B cell (primary cell): Measurements from ENCODE around the gene ELP1. TPM values are rescaled to one million over a fixed set of nuclear protein-coding genes. Genes with fewer than 3 reads are reported as not detected.

Experiments used
- ATAC-seq: fragments of 200-7000 bp; cut with Tn5 transposase; one replicate; pipeline ENCODE4 v1.10.0; 2021; ENCODE audit warnings: low read depth, mild to moderate bottlenecking, moderate number of reproducible peaks, moderate library complexity
- CTCF ChIA-PET: fragments of 350-600 bp; sonication (Branson Sonifier 250); formaldehyde crosslinking; loops from one replicate; lab custom pipeline; 2021; ENCODE audit warnings: antibody characterized with exemption, inconsistent platforms; lab: Charles Lee
- POLR2A ChIA-PET: fragments of 350-600 bp; sonication (Branson Sonifier 250); formaldehyde crosslinking; loops from one replicate; lab custom pipeline; 2021; ENCODE audit warnings: antibody characterized with exemption; lab: Charles Lee
- DNase-seq: peaks from one replicate; pipeline ENCODE4 v3.0.0; 2013
- H2AFZ ChIP-seq: 2 replicates; pipeline ENCODE4 v1.6.1; 2012; ENCODE audit warnings: mild to moderate bottlenecking, low read depth, low read length; ENCODE audit not compliant: insufficient read depth, poor library complexity, severe bottlenecking
- H3K27ac ChIP-seq, 2 donors: 1 replicate in 1 of 2; 2 replicates in 1 of 2; pipeline ENCODE4 v1.5.1; 2012 to 2013; ENCODE audit warnings: low read length in 2 of 2, mild to moderate bottlenecking in 2 of 2, moderate library complexity in 1 of 2
- H3K27me3 ChIP-seq, 4 experiments: fragments of 200-600 bp in 1 of 4; sonication (generic) in 1 of 4; replicated peaks in 1 of 4; 1 replicate in 2 of 4; 2 replicates in 2 of 4; pipeline versions ENCODE4 v1.6.1 to v1.7.0; 2013 to 2016; ENCODE audit warnings: low read length in 3 of 4, mild to moderate bottlenecking in 2 of 4, mixed read lengths in 1 of 4, moderate library complexity in 1 of 4; ENCODE audit not compliant: insufficient read depth in 4 of 4, control insufficient read depth in 3 of 4; ENCODE audit errors: control extremely low read depth in 1 of 4
- H3K36me3 ChIP-seq, 2 experiments: replicated peaks in 1 of 2; 1 replicate in 1 of 2; 2 replicates in 1 of 2; pipeline versions ENCODE4 v1.6.1 to v1.7.1; 2013; ENCODE audit warnings: low read length in 1 of 2; ENCODE audit not compliant: insufficient read depth in 2 of 2, control insufficient read depth in 1 of 2; ENCODE audit errors: control extremely low read depth in 1 of 2, extremely low read depth in 1 of 2
- H3K4me1 ChIP-seq, 2 donors: fragments of 200-600 bp in 1 of 2; sonication (generic) in 1 of 2; 1 replicate in 1 of 2; 2 replicates in 1 of 2; pipeline versions ENCODE4 v1.5.1 to v1.6.1; 2013 to 2017; ENCODE audit warnings: low read length in 2 of 2; ENCODE audit not compliant: control insufficient read depth in 2 of 2, insufficient read depth in 2 of 2
- H3K4me2 ChIP-seq: replicated peaks from 2 replicates; pipeline ENCODE3; 2012; ENCODE audit warnings: mild to moderate bottlenecking, low read depth, low read length; ENCODE audit not compliant: poor library complexity, severe bottlenecking
- H3K4me3 ChIP-seq, 5 experiments: fragments of 200-600 bp in 1 of 5; sonication (generic) in 1 of 5; 1 replicate in 3 of 5; 2 replicates in 2 of 5; pipeline versions ENCODE4 v1.5.1 to v1.7.0; 2011 to 2016; ENCODE audit warnings: low read length in 4 of 5, mild to moderate bottlenecking in 4 of 5, low read depth in 2 of 5, control low read depth in 1 of 5, moderate library complexity in 1 of 5; ENCODE audit not compliant: insufficient read depth in 1 of 5; ENCODE audit errors: control extremely low read depth in 1 of 5, extremely low read depth in 1 of 5
- H3K79me2 ChIP-seq: fragments of 200-600 bp; sonication (generic); one replicate; pipeline ENCODE4 v1.6.0; 2016; ENCODE audit warnings: low read length; ENCODE audit not compliant: control insufficient read depth, insufficient read depth
- H3K9ac ChIP-seq: fragments of 200-600 bp; sonication (generic); 2 replicates; pipeline ENCODE4 v1.6.1; 2017; ENCODE audit warnings: mild to moderate bottlenecking, low read length, moderate library complexity
- H3K9me3 ChIP-seq, 3 donors: one replicate each; pipeline versions ENCODE4 v1.6.1 to v1.7.1; 2013; ENCODE audit warnings: low read length in 2 of 3; ENCODE audit not compliant: control insufficient read depth in 2 of 3, insufficient read depth in 1 of 3; ENCODE audit errors: control extremely low read depth in 1 of 3
- H4K20me1 ChIP-seq: 2 replicates; pipeline ENCODE4 v1.6.0; 2012; ENCODE audit warnings: mild to moderate bottlenecking, low read length; ENCODE audit not compliant: insufficient read depth, control insufficient read depth, poor library complexity, severe bottlenecking
- H3K27ac Mint-ChIP-seq: one replicate; pipeline ENCODE4 v1.8.0; 2021; ENCODE audit warnings: mixed read lengths
- H3K27me3 Mint-ChIP-seq: one replicate; pipeline ENCODE4 v1.8.0; 2021; ENCODE audit warnings: mixed read lengths
- H3K4me1 Mint-ChIP-seq: one replicate; pipeline ENCODE4 v1.8.0; 2021; ENCODE audit warnings: mixed read lengths
- H3K4me3 Mint-ChIP-seq: one replicate; pipeline ENCODE4 v1.8.0; 2021; ENCODE audit warnings: mixed read lengths
- H3K9me3 Mint-ChIP-seq: one replicate; pipeline ENCODE4 v1.8.0; 2022; ENCODE audit warnings: mixed read lengths; ENCODE audit not compliant: insufficient read depth
- EZH2 ChIP-seq: IDR thresholded peaks from 2 replicates; pipeline ENCODE4 v1.6.1; 2012; ENCODE audit warnings: borderline replicate concordance, low read depth, mild to moderate bottlenecking, moderate library complexity, low read length; ENCODE audit not compliant: insufficient read depth, poor library complexity, severe bottlenecking
- WGBS: methylation state at CpG from one replicate; pipeline ENCODE4 v1.1.5; 2013; ENCODE audit warnings: missing lambda C conversion rate; ENCODE audit not compliant: insufficient coverage; 5-methylcytosine and 5-hydroxymethylcytosine counted together
- intact Hi-C: fragments of 100-400 bp; cut with micrococcal nuclease; formaldehyde crosslinking; loops from one replicate; pipeline ENCODE4 v1.10.0; 2022
- polyA plus RNA-seq: library from polyadenylated mRNA; depleted of rRNA; stranded (reverse); fragments of >200 nt; gene quantifications from 2 replicates; pipeline ENCODE4 v1.2.3, GENCODE V29; 2012
- total RNA-seq, 2 donors: library from RNA; stranded (reverse); fragments of 120-200 nt in 1 of 2; gene quantifications; 1 replicate in 1 of 2; 2 replicates in 1 of 2; pipeline versions ENCODE4 v1.2.3 to v1.2.4, GENCODE V29; 2013 to 2022
- TF ChIP-seq, protein P1 (sequence below): fragments of 200-600 bp; IDR thresholded peaks from one replicate; pipeline ENCODE4 v1.8.0; 2022; ENCODE audit warnings: antibody characterized with exemption, mild to moderate bottlenecking

The ELP1 gene
- total and polyA plus RNA-seq, 2 donors (not counting 1 experiment from before 2014, with no cell fraction given): 20.8 to 29.4 TPM

GRCh38 chr9:108884701-108885100, 49.2 kb downstream of the ELP1 start:
- DNase-seq (no peak), ATAC-seq (no peak)
- no peak overlapping the region for H3K4me3 Mint-ChIP-seq
- no peaks in the 10 kb centered on the region for H3K27me3 ChIP-seq
- H3K9me3 ChIP-seq: no peaks in the 10 kb centered on the region
- no peak for TF ChIP-seq EZH2
- TF ChIP-seq, protein P1, sequence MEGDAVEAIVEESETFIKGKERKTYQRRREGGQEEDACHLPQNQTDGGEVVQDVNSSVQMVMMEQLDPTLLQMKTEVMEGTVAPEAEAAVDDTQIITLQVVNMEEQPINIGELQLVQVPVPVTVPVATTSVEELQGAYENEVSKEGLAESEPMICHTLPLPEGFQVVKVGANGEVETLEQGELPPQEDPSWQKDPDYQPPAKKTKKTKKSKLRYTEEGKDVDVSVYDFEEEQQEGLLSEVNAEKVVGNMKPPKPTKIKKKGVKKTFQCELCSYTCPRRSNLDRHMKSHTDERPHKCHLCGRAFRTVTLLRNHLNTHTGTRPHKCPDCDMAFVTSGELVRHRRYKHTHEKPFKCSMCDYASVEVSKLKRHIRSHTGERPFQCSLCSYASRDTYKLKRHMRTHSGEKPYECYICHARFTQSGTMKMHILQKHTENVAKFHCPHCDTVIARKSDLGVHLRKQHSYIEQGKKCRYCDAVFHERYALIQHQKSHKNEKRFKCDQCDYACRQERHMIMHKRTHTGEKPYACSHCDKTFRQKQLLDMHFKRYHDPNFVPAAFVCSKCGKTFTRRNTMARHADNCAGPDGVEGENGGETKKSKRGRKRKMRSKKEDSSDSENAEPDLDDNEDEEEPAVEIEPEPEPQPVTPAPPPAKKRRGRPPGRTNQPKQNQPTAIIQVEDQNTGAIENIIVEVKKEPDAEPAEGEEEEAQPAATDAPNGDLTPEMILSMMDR: no peak
- no peaks in the 10 kb centered on the region for H4K20me1 ChIP-seq
- H3K27me3 Mint-ChIP-seq: no peaks in the 10 kb centered on the region
- peaks cover 8 to 37% of the 10 kb centered on the region in 2 experiments for H3K36me3 ChIP-seq
- H3K4me1 Mint-ChIP-seq: no peaks in the 10 kb centered on the region
- H2AFZ ChIP-seq: no peak overlapping the region
- intact Hi-C loops: no loop called here
- no CpG with 5 or more reads among the region's 3 CpGs for WGBS
- no peaks in the 10 kb centered on the region for H3K79me2 ChIP-seq
- no peaks in the 10 kb centered on the region for H3K4me1 ChIP-seq
- H3K9ac ChIP-seq: no peak overlapping the region
- no peak overlapping the region for H3K4me3 ChIP-seq
- H3K4me2 ChIP-seq: no peak overlapping the region
- POLR2A ChIA-PET: no interaction called here
- no peak overlapping the region for H3K27ac Mint-ChIP-seq
- H3K27ac ChIP-seq: no peak overlapping the region
- CTCF ChIA-PET: no interaction called here
- no peaks in the 10 kb centered on the region for H3K9me3 Mint-ChIP-seq

DNA sequence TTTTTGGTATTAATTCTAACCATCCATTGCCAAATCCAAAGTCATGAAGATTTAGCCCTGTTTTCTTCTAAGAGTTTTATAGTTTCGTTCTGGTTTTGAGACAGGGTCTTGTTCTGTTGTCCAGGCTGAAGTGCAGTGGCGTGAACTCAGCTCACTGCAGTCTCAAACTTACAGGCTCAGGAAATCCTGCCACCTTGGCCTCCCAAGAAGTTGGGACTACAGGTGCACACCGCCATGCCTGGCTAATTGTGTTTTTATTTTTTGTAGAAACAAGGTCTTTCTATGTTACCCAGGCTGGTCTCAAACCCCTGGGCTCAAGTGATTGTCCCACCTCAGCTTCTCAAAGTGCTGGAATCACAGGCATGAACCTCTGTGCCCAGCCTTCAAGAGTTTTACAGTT, 50.8 kb downstream of the ELP1 start:
- POLR2A ChIA-PET: no interaction called here
- H3K27me3 Mint-ChIP-seq: no peaks in the 10 kb centered on the region
- no peaks in the 10 kb centered on the region for H3K4me1 Mint-ChIP-seq
- Histone ChIP-seq H3K4me3 (no peak overlapping the region), H3K36me3 (peaks cover 10 to 41% of the 10 kb centered on the region in 2 experiments), H3K9me3 (no peaks in the 10 kb centered on the region), H3K27ac (no peak overlapping the region), H2AFZ (no peak overlapping the region), H3K79me2 (no peaks in the 10 kb centered on the region), H3K4me1 (no peaks in the 10 kb centered on the region), H4K20me1 (no peaks in the 10 kb centered on the region), H3K9ac (no peak overlapping the region), H3K27me3 (no peaks in the 10 kb centered on the region), H3K4me2 (no peak overlapping the region)
- no peaks in the 10 kb centered on the region for H3K9me3 Mint-ChIP-seq
- TF ChIP-seq, protein P1: no peak
- TF ChIP-seq EZH2: no peak
- no peak for DNase-seq
- CTCF ChIA-PET: no interaction called here
- no peak overlapping the region for H3K27ac Mint-ChIP-seq
- H3K4me3 Mint-ChIP-seq: no peak overlapping the region
- intact Hi-C loops: no loop called here
- 100% methylated on average over 3 of the region's 3 CpGs for WGBS
- ATAC-seq: no peak
